GM10248 (cell line): ENCODE data around the gene SPEM1.

Source experiments
- CTCF ChIA-PET: fragments of 300-600 bp; sonication (Branson Sonifier 250); formaldehyde crosslinking; extraction: SDS; loops from one replicate; lab custom pipeline; 2021; ENCODE audit warnings: antibody characterized with exemption; lab: Yijun Ruan, JAX
- POLR2A ChIA-PET: fragments of 350-650 bp; sonication (Branson Sonifier 250); formaldehyde crosslinking; extraction: SDS; loops from one replicate; lab custom pipeline; 2020; ENCODE audit warnings: antibody characterized with exemption; lab: Yijun Ruan, JAX
- DNase-seq: peaks from one replicate; pipeline ENCODE4 v3.0.0; 2012; ENCODE audit errors: extremely low spot score
- TF ChIP-seq, protein P1 (sequence below): IDR thresholded peaks from 2 replicates; pipeline ENCODE4 v1.5.1; 2012; ENCODE audit warnings: mild to moderate bottlenecking, low read depth; ENCODE audit errors: extremely low read depth, missing control alignments, control extremely low read depth

The SPEM1 gene

DNA sequence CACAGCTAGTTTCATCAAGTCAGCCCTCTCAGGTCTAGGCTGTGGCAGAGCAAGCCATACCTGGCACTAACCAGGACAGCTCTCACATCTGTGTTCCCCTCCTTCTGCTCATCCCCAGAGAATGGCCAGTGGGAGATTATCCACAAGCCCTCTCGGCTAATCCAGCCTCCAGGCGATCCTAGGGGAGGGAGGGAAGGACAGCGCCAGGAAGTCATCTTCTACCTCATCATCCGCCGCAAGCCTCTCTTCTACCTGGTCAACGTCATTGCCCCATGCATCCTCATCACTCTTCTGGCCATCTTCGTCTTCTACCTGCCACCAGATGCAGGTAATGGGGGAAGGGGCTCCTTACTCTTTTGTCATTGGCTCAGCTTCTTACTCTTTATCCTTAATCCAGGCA lies 28.3 kb downstream of the SPEM1 start:
- TF ChIP-seq, protein P1, sequence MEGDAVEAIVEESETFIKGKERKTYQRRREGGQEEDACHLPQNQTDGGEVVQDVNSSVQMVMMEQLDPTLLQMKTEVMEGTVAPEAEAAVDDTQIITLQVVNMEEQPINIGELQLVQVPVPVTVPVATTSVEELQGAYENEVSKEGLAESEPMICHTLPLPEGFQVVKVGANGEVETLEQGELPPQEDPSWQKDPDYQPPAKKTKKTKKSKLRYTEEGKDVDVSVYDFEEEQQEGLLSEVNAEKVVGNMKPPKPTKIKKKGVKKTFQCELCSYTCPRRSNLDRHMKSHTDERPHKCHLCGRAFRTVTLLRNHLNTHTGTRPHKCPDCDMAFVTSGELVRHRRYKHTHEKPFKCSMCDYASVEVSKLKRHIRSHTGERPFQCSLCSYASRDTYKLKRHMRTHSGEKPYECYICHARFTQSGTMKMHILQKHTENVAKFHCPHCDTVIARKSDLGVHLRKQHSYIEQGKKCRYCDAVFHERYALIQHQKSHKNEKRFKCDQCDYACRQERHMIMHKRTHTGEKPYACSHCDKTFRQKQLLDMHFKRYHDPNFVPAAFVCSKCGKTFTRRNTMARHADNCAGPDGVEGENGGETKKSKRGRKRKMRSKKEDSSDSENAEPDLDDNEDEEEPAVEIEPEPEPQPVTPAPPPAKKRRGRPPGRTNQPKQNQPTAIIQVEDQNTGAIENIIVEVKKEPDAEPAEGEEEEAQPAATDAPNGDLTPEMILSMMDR = no peak
- CTCF ChIA-PET = interaction anchor here (5.4 kb wide), 1 partner anchor 12 kb away, joined by 39 read pairs; the partner anchor contains the start of gene TMEM102
- POLR2A ChIA-PET = interaction anchor here (0.5 kb wide), 1 partner anchor 48 kb away, joined by 6 read pairs; no protein-coding TSS in a partner anchor
- DNase-seq = no peak

- CTCF ChIA-PET = no interaction called here
- TF ChIP-seq, protein P1 = no peak
- DNase-seq = no peak
- POLR2A ChIA-PET = no interaction called here
These were observed 39.9 kb downstream of the SPEM1 start for GRCh38 chr17:7459961-7460545.

GRCh38 chr17:7460850-7461660 lies 40.9 kb downstream of the SPEM1 start:
- CTCF ChIA-PET = interaction anchor here (0.6 to 2.0 kb wide), 2 partner anchors 16 to 24 kb away, joined by 3 to 6 read pairs; no protein-coding TSS in a partner anchor
- no peak for DNase-seq
- POLR2A ChIA-PET = interaction anchor here (0.5 kb wide), 1 partner anchor 39 kb away, joined by 3 read pairs; no protein-coding TSS in a partner anchor
- TF ChIP-seq, protein P1 = no peak

DNA sequence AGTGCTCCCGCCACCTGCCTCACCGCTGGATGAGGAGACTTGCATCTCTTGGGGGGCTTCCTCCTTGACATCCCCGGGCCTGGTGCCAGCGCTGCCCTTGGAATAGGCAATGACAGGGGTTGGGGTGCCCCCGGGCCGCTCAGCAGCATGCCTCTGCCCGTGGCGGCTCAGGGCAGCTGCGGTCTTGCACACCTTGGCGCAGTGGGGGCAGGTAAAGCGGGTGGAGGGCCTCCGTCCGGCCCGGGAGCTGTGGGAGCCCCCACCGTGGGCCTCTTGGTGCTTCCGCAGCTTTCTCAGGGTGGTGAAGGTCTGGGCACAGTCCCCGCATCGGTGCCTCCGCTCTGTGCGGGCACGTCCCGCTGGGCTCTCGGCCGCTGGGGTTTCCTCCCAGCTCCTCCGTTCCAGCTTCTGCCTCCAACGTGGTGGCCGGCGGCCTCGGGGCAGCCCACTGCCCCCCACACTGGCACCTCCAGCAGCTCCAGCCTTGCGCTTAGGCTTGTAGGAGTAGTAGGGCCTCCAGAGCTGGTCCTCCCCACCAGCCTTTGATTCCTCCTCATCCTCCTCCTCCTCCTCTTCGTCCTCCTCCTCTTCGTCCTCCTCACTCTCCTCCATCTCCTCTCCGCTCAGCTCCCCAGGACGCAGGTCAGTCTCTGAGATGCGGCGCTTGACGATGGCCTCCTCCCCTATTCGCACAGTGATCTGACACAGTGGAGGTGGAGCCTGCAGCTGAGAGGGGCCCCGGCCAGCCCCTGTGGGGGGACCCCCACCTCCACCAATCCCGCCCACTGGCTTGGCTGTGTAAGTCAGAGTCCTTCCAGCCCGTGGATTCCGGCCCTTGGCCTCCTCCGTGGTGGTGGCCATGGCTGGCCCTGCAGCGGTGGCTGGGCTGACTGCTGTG lies 42.6 kb downstream of the SPEM1 start:
- ChIA-PET CTCF (interaction anchor here (0.9 to 2.0 kb wide), 5 partner anchors 14 to 127 kb away, joined by 3 to 6 read pairs (median 3); partner anchors contain the start of gene SOX15), POLR2A (interaction anchor here (0.5 to 1.0 kb wide), 3 partner anchors 22 to 23 kb away, joined by 3 to 6 read pairs (median 3); partner anchors contain the start of gene POLR2A)
- TF ChIP-seq, protein P1 = no peak
- DNase-seq = no peak

DNA sequence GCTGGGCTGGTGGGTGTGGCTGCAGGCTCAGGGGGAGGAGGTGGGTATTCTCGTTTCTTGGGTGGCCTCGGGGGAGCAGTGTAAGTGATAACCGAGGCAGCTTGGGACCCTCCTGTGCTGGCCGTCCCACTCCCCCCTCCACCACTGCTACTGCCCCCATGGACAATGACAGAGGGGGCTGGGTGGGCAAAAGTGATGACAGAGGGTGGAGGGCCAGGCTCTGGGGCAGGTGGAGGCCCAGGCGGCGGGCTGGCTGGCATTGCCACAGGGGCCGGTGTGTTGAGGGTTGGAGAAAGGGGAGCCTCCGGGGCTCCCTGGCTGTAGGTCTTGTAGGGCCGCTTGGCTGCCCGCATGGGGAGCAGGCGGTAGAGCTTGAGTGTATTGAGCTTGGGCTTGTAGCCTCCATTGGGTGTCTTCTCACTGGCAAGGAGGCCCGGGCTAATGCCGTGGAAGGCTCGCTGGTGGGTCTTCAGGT lies 43.3 kb downstream of the SPEM1 start:
- ChIA-PET POLR2A (interaction anchor here (0.5 to 0.8 kb wide), 3 partner anchors 18 to 22 kb away, joined by 3 to 8 read pairs (median 6); partner anchors contain the start of gene POLR2A), CTCF (interaction anchor here (1.1 to 2.0 kb wide), 2 partner anchors 13 to 108 kb away, joined by 3 to 6 read pairs; no protein-coding TSS in a partner anchor)
- DNase-seq = no peak
- TF ChIP-seq, protein P1 = no peak

- POLR2A ChIA-PET = interaction anchor here (0.6 to 0.8 kb wide), 2 partner anchors 19 to 98 kb away, joined by 4 to 8 read pairs; no protein-coding TSS in a partner anchor
- TF ChIP-seq, protein P1 = no peak
- DNase-seq = no peak
- CTCF ChIA-PET = interaction anchor here (1.9 kb wide), 1 partner anchor 12 kb away, joined by 4 read pairs; no protein-coding TSS in a partner anchor
These were observed 44.0 kb downstream of the SPEM1 start for GRCh38 chr17:7464081-7464480.
